ENCODE measurements around the gene CKB.

CKB gene

GRCh38 chr14:103522649-103523574 lies at the start of gene CKB:
Gene CKB (minus strand): TSS chr14:103522830. CDS start chr14:103522493, 337 bp downstream.
- peak; percentile 76 for DNase-seq

- no peak for DNase-seq
Observed at GRCh38 chr14:103569408-103569807, 46.8 kb upstream of the CKB start.

GRCh38 chr14:103568952-103569351 lies 46.3 kb upstream of the CKB start:
- DNase-seq, result no peak

GRCh38 chr14:103563844-103564505 lies 41.3 kb upstream of the CKB start:
- no peak for DNase-seq

- DNase-seq, result no peak
Observed at GRCh38 chr14:103563226-103563620, 40.6 kb upstream of the CKB start.

- DNase-seq, result peak; percentile 90
Observed at GRCh38 chr14:103562429-103563225, 40.0 kb upstream of the CKB start, which contains the start of the genes BAG5 and COA8. Gene BAG5 (minus strand): TSS chr14:103562657. CDS start chr14:103561164, 1,493 bp downstream. Gene COA8 (plus strand): TSS chr14:103562960. CDS start chr14:103563002, 42 bp downstream.

GRCh38 chr14:103562179-103562428 lies 39.5 kb upstream of the CKB start:
- peak; percentile 73 for DNase-seq

GRCh38 chr14:103561381-103562178 lies 39.0 kb upstream of the CKB start:
- DNase-seq, result peak; percentile 74

- no peak for DNase-seq
Observed at GRCh38 chr14:103560691-103561090, 38.1 kb upstream of the CKB start.

GRCh38 chr14:103559766-103560165 lies 37.1 kb upstream of the CKB start:
- DNase-seq, result no peak

- no peak for DNase-seq
Observed at GRCh38 chr14:103558071-103558882, 35.6 kb upstream of the CKB start.

- no peak for DNase-seq
Observed at GRCh38 chr14:103556946-103557758, 34.5 kb upstream of the CKB start.

- no peak for DNase-seq
Observed at GRCh38 chr14:103555559-103556337, 33.1 kb upstream of the CKB start.

GRCh38 chr14:103552846-103553210 lies 30.2 kb upstream of the CKB start:
- no peak for DNase-seq

- peak; percentile 86 for DNase-seq
Observed at GRCh38 chr14:103552011-103552845, 29.6 kb upstream of the CKB start.

- DNase-seq, result peak; percentile 85
Observed at GRCh38 chr14:103551338-103551762, 28.7 kb upstream of the CKB start.

- DNase-seq, result peak; percentile 48
Observed at GRCh38 chr14:103550451-103551337, 28.1 kb upstream of the CKB start.
